ENCODE measurements around the gene ELANE.
"Not testable (repeated sequence)": the region's sequence is repeated elsewhere in the genome, so short reads cannot be mapped to it uniquely, and the experiment has no call there.

ELANE gene

DNA sequence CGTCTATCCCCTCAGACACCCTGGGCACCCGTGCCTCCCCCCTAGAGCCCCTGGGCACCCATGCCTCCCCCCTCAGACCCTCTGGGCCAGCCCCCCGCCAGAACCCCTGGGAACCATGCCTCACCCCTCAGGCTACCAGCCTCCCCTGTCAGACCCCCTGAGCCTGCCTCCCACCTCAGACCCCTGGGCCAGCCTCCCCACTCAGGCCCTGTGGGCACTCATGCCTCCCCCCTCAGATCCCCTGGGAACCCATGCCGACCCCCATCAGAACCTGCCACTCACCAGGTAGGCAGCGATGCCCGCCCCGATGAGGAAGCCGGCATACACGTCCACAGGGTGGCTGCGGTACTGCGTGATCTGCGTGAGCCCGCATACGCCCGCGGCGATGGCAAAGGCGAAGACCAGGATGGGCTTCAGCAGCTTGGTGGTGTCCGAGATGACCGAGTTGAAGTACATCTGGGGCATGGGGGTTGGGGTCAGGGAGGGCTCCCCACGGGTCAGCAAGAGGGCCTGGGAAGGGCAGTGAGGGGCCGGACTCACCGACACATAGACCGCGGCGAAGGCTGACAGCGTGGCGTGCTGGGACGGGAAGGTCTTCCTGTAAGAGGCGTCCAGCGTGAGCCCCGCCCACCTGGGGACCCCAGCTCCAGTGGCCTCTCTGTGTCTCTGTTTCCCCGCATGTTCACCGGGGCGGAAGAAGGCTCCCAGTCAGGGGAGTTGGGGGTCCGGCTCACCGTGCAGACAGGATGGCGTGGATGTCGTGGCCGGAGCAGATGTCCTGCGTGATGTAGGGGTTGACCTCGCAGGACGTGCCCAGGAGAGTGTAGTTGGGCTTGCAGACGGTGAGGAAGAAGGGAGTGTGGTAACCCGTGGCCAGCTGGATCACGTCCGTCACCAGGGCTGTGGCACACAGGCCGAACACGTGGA is 37.7 kb upstream of the ELANE start:
- DNase-seq = no peak

DNA sequence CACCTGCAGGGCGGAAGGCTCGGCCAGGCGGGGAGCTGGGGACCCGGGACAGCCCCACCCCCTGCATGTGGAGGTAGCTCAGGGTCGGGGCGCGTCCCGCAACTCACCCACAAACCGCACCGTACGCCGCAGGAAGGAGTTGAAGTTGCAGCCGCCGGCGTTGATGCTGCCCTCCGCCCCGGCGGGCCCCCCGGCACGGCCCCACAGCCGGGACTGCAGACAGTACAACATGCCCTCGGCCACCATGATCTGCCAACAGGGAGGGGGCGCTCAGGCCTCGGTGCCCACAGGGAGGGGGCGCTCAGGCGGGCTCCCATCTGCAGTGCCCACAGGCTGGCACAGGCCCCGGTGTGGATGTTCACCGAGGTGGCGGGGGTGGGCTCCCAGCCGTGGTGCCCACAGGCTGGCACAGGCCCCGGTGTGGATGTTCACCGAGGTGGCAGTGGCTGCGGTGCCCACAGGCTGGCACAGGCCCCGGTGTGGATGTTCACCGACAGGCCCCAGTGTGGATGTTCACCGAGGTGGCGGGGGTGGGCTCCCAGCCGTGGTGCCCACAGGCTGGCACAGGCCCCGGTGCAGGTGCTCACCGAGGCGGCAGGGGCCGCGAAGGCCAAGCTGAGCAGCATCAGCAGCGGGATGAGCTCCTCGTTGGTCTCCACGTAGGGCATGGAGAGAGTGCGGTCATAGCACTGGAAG is 36.9 kb upstream of the ELANE start:
- no peak for DNase-seq

DNA sequence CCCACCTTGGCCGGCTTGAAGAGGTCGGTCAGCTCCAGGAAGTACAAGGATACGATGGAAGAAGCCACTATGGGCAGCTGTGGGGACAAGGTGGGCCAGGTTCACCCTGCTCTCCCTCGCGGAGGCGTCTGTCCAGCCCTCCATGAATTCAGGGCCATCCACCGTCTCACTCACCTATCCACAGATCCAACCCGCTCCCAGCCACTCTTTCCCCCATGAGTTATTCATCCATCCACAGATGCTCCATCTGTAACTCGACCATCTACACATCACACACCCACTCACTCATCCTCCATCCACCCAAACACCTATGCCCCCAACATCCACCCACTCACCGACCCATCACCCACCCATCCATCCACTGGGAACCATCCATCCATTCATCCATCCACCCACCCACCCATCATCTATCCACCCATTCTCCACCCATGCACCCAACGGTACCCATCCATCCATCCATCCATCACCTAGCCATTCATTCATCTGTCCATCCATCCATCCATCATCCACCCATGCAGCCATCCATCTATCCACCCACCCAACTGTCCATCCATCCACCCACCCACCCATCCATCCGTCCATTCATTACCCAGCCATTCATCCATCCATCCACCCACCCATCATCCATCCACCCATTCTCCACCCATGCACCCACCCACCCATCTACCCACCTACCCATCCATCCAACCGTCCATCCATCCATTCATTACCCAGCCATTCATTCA is 36.2 kb upstream of the ELANE start:
- DNase-seq = no peak

DNA sequence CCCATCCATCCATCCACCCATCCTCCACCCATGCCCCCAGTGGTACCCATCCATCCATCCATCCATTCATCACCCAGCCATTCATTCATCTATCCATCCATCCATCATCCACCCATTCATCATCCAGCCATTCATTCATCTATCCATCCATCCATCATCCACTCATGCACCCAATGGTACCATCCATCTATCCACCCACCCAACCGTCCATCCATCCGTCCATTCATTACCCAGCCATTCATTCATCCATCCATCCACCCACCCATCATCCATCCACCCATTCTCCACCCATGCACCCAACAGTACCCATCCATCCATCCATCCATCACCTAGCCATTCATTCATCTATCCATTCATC is 35.6 kb upstream of the ELANE start:
- DNase-seq = no peak

DNA sequence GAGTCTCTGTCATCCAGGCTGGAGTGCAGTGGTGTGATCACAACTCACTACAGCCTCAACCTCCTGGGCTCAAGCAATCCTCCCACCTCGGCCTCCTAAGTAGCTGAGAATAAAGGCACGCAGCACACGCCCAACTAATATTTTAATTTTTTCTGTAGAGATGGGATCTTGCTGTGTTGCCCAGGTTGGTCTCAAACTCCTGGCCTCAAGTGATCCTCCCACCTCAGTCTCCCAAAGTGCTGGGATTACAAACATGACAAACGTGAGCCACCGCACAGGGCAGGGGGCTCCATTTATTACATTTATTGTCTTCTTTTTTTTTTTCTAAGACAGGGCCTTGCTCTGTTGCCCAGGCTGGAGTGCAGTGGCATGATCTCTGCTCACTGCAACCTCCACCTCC is 31.9 kb upstream of the ELANE start:
- DNase-seq = not testable (repeated sequence)

DNA sequence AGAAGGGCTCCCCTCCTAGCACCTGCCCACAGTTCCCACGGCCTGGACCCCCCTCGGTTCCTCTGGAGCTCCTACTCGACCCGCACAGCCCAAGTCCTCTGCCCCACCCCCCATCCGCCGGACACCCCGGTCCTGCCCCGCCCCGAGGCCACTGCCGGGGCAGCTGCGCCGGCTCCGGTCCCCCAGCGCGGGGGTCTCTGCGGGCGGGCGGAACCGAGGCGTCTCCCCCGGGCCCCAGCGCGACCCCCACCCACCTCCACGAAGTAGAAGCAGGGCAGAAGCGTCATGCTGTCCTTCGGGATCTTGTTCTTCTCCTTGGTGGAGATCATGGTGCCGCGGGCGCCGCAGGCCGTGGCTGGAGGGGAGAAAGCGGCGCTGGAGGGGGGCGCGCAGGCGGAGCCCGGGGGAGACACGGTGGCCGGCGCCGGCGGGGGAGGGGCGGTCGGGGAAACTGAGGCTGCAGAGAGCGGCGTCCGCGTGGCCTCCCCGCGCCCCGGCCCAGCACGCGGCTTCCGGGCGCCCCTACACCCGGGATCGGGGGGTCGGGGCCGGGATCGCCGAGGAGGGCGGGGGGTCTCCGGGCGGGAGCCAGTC is 30.8 kb upstream of the ELANE start:
- no peak for DNase-seq

DNA sequence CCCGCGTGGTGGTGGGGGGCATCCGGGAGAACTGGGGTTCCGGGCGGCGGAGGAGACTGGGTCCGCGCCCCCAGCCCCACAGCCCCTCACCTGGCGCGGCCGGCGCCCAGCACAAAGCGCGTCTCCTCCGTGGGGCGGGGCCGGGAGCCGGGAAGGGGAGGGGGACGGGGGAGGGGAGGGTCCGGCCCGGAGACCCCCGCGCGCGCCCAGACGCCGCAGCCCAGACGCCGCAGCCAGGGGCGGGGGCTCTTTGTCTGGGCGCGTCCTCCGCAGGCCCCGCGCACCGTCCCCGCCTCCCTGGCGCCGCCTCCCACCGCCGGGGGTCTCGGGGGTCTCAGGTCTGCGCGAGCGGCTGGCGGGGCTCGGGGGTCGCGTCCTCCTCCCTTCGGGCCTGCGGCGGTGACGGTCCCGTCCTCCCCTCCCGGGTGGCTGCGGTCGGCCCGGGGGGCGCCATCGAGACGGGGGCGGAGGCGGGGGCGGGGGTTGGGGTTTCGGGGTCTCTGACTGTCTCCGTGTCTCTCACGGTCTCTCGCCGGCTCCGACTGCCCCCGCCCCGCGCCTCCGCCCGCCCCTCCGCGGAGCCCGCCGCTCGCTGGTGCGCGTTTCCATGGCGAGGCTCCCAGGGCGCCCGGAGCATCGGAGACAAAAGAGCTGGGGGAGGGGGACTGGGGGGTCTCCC is 30.1 kb upstream of the ELANE start, which contains the start of gene PLPPR3:
PLPPR3 (minus strand) TSS at position 131 of the 679 bp plus-strand sequence. CDS start 396 bp downstream, outside the sequence.
- DNase-seq = no peak

DNA sequence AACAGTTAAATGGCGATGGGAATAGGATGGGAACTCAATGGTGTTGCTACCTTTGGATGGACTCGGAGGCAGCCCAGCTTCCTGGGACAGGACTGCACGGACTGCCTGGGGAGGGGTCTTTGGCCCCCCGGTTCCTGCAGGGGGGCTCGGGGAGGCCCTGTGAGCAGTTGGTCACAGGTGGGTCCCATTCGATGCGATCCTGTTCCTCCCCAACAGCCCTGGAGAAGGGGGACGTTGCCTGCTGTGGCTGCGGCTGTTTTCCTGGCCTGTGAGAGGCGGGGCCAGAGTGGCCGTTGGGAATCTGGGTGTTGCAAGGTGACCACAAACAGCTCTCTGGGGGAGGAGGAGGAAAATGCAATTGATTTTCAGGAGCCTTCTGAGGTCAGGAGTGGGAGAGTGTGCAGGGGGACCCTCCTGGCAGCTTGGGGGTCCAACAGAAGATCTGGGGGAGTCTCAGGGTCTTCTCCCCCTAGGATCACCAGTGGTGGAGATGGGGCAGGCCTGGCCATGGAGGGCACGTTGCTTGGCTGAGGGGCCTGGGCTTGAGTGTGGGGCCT is 28.5 kb upstream of the ELANE start:
- no peak for DNase-seq

DNA sequence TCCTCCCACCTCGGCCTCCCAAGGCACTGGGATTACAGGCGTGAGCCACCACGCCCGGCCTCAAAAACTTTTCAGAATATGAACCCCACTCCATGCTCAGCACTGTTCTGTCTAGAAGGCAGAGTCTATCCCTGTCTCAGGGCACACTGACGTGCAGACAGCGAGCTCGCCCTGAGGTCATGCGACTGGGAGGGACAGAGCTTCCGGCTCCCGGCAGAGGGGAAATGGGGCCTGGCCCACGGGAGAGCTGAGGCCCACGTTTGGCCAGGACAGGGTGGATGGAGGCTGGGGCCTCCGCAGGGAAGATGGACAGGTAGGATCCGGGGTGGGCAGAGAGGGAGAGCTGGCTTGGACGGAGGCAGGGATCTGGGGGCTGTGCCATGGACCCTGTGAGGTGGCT is 27.2 kb upstream of the ELANE start:
- no peak for DNase-seq

DNA sequence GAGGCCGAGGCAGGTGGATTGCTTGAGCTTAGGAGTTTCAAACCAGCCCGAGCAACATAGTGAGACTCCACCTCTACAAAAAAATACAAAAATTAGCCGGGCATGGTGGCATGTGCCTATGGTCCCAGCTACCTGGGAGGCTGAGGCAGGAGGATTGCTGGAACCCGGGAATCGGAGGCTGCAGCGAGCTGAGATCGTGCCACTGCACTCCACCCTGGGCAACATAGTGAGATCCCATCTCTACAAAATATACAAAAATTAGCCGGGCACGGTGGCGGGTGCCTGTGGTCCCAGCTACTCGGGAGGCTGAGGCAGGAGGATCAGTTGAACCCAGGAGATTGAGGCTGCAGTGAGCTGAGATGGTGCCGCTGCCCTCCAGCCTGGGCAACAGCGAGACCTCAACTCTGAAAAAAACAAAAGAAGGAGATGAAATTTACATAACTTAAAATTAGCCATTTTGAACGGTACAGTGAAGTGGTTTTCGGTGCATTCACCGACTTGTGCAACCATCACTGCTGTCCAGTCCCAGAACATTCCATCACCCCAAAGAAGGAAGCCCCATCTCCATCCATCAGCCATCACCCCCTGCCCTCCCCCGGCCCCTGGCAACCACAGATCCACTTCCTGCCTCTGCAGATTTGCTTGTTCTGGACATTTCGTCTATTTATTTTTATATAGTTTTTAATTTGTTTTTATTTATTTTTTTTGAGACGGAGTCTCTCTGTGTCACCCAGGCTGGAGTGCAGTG is 26.0 kb upstream of the ELANE start:
- no peak for DNase-seq

DNA sequence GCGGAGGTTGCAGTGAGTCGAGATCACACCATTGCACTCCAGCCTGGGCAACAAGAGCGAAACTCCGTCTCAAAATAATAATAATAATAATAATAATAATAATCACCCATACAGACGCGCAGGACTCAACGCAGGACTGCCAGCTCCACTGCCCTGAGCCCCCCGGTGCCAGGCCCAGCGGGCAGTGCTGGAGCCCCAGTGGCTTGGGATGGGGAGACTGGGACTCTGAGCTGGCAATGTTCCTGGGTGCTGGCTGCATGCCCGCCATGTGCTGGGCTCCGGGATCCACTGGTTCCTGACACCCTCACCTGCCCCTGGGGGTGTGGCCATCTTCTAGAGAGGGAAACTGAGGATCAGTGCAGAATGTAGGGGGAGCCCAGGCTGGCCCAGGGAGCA is 24.8 kb upstream of the ELANE start:
- no peak for DNase-seq

DNA sequence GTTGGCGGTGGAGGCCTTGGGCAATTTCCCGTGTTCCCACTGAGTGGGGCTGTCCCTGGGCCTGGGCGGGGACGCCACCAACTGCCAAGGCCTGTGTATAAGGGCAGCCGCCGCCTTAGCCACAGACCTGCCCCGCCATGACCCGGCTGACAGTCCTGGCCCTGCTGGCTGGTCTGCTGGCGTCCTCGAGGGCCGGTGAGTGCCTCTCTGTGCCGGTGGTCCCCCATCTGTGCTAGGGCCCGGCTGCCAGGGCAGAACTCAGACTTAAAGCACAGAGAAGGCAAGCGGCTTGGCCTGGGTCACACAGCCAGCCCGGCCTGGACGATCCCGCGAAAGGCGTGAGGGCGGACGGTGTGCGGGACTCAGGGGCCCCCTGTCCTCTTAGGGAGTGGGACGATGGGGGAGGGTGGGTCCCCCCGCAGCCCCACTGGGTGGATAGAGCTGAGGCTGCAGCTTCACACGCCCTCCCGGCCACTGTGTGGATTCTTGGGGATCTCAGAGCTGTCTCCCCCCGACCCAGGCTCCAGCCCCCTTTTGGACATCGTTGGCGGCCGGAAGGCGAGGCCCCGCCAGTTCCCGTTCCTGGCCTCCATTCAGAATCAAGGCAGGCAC is 24.3 kb upstream of the ELANE start, which contains the start of gene AZU1:
AZU1 (plus strand) TSS at position 128 of the 612 bp plus-strand sequence; CDS start at position 138, 10 bp downstream.
- DNase-seq = no peak

DNA sequence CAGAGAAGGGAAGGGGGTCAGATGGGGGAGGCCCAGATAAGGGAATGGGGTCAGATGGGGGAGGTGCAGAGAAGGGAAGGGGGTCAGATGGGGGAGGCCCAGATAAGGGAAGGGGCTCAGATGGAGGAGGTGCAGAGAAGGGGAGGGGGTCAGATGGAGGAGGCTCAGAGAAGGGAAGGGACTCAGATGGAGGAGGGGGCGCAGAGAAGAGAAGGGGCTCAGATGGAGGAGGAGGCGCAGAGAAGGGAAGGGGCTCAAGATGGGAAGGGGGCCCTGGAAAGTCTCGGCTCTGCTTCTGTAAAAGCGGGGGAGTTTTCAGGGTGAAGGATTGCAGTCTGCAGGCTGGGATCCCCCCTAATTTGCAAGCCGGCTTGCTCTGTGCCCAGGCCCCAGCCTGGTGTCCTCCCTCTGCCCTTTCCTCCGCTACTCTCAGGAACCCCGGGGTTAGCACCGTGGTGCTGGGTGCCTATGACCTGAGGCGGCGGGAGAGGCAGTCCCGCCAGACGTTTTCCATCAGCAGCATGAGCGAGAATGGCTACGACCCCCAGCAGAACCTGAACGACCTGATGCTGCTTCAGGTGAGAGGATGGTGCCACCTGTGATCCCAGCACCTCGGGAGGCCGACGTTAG is 22.9 kb upstream of the ELANE start:
- DNase-seq = no peak

DNA sequence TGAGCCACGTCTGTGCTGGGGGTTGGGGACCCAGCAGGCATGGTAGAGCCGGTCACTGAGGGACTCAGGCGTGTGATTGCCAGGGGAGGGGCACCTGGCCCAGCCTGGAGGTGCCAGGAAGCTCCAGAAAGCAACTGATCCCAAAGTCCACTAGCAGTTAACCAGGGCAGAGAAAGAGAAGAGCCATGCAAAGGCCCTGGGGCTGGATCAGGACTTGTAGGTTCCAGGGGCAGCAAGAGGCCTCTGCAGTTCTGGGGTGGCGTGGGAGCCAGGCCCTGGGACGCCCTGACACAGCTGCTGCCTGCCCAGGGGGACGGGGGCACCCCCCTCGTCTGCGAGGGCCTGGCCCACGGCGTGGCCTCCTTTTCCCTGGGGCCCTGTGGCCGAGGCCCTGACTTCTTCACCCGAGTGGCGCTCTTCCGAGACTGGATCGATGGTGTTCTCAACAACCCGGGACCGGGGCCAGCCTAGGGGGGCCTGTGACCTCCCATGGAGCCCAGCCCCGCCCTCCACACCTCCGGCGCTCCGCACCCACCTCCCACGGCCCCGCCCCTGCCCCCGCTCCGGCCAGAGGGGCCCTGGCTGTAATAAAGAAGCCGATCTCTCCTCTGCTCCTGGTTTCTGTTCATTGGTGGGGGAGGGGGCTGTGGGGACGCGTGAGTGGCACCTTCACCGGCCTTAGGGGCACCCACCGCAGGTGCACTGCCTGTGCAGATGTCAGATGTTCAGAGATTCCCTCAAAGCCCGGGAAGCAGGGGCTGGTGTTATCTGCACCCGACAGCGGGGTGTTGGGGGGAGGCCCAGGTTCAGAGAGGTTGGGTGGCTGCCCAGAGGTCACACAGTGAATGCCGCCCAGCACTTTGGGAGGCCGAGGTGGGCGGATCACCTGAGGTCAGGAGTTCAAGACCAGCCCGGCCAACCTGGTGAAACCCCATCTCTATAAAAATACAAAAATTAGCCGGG is 20.4 kb upstream of the ELANE start:
- no peak for DNase-seq

DNA sequence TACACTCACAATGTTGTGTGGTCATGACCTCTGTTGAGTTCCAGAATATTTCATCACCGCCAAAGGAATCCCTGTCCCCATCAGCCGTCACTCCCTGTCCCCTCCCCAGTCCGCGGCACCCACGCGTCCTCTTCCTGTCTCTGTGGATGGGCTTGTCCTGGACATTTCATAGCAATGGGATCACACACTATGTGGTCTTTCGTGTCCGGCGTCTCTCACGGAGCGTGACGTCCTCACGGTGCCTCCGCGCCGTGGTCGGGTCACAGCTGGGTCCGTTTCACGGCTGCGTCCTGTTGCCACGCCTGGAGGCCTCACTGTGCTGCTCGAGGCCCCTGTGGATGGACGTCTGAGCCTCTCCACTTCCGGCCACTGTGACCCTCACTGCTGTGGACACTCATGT is 17.9 kb upstream of the ELANE start:
- no peak for DNase-seq

DNA sequence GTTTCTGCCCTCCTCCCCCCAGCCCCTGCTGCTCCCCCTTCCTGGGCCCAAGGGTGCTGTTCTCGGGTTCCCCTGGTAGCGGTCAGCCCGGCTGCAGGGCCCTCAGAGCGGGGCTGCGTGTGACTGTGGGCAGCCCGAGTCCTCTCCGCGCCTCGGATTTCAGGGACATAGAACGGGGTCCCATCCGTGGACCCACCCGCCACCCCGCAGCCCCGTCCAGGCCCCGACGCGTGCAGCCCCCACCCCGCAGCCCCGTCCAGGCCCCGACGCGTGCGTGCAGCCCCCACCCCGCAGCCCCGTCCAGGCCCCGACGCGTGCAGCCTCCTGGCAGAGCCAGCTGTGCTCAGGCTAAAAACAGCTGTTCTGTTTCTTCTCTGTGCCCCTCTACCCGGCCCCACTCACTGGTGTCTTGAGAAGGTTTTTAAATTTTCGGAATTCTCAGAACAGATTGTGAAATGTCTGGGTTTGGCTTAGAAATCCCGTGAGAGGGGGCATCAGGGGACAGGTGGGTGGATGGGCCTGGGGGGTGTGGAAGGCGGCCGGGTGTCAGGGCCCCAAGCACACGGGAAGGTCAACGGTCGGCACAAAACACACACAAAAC is 16.8 kb upstream of the ELANE start:
- no peak for DNase-seq

DNA sequence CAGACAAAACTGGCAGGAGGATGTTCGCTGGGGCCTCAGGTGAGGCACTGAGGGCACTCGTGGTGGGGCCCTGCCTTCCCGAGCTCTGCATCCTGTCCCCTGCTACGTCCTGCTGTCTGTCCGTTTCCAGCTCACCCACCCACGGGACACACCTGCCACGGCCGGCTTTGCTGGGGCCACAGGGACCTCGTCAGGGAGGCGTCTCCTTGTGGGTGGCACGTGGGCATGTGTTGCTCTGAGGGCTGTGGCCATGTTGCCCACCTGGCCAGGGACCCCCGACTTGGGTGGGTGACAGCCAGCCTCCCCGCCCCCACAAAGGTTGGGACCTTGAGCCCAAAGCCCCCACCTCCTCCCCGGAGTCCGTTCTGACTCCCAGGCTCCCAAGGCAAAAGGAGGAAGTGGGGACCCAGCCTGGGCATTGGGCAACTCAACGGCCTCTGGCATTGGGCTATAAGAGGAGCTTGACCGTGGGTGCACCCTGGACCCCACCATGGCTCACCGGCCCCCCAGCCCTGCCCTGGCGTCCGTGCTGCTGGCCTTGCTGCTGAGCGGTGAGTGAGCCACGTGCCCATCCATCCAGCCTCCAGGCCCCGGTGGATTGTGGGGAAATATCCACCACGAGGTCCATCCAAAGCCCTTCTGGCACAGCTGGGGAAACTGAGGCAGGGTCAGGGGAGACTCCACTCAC is 11.4 kb upstream of the ELANE start, which contains the start of gene PRTN3:
PRTN3 (plus strand) TSS at position 481 of the 688 bp plus-strand sequence; CDS start at position 491, 10 bp downstream.
- DNase-seq = no peak

DNA sequence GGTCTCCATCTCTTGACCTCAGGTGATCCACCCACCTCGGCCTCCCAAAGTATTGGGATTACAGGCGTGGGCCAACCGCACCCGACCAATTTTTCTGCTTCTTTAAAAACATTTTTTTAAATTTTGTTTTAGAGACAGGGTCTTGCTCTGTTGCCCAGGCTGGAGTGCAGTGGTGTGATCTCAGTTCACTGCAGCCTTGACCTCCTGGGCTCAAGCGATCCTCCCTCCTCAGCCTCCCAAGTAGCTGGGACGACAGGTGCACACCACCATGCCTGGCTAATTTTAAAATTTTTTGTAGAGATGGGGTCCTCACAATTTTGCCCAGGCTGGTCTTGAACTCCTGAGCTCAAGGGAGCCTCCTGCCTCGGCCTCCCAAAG is 9.3 kb upstream of the ELANE start:
- DNase-seq = not testable (repeated sequence)
